Astrocyte (in vitro differentiated cells and primary cell): ENCODE results near the gene MYO15B. TPM values are rescaled to one million over a fixed set of nuclear protein-coding genes. Genes with fewer than 3 reads are reported as not detected.

Experiments used
- DNase-seq: peaks from one replicate; pipeline ENCODE4 v3.0.0-alpha.2; 2010; ENCODE audit warnings: low read depth
- FAIRE-seq: peaks from 2 replicates; lab custom pipeline; 2011; peaks lifted over from hg19 to GRCh38; lab: Jason Lieb, UNC
- H2AFZ ChIP-seq: 2 replicates; pipeline ENCODE4 v1.6.0; 2012; ENCODE audit warnings: low read depth, low read length, inconsistent platforms
- H3K27ac ChIP-seq: 2 replicates; pipeline ENCODE4 v1.5.1; 2011; ENCODE audit warnings: low read depth, low read length, inconsistent platforms
- H3K27me3 ChIP-seq: 2 replicates; pipeline ENCODE4 v1.6.0; 2011; ENCODE audit warnings: low read length, inconsistent platforms; ENCODE audit not compliant: insufficient read depth
- H3K36me3 ChIP-seq: 2 replicates; pipeline ENCODE4 v1.5.1; 2011; ENCODE audit warnings: low read length, inconsistent platforms; ENCODE audit not compliant: insufficient read depth
- H3K4me1 ChIP-seq: 2 replicates; pipeline ENCODE4 v1.5.1; 2011; ENCODE audit warnings: low read length, inconsistent platforms; ENCODE audit not compliant: insufficient read depth
- H3K4me2 ChIP-seq: 2 replicates; pipeline ENCODE4 v1.6.0; 2012; ENCODE audit warnings: low read length, inconsistent platforms
- H3K4me3 ChIP-seq: 2 replicates; pipeline ENCODE4 v1.5.1; 2011; ENCODE audit warnings: low read depth, mild to moderate bottlenecking, low read length, inconsistent platforms; ENCODE audit not compliant: insufficient read depth
- H3K79me2 ChIP-seq: 2 replicates; pipeline ENCODE4 v1.6.0; 2012; ENCODE audit warnings: mild to moderate bottlenecking, low read length, inconsistent platforms; ENCODE audit not compliant: insufficient read depth
- H3K9ac ChIP-seq: 2 replicates; pipeline ENCODE4 v1.6.0; 2012; ENCODE audit warnings: mild to moderate bottlenecking, low read length, inconsistent platforms
- H3K9me3 ChIP-seq: 2 replicates; pipeline ENCODE4 v1.5.1; 2012; ENCODE audit warnings: low read depth, mild to moderate bottlenecking, low read length, inconsistent platforms; ENCODE audit not compliant: insufficient read depth
- H4K20me1 ChIP-seq: 2 replicates; pipeline ENCODE4 v1.6.0; 2012; ENCODE audit warnings: low read length, inconsistent platforms; ENCODE audit not compliant: insufficient read depth
- H3K27ac Mint-ChIP-seq: one replicate; pipeline ENCODE4 v1.8.0; 2021; ENCODE audit warnings: mild to moderate bottlenecking, mixed read lengths; ENCODE audit not compliant: unreplicated experiment
- H3K27me3 Mint-ChIP-seq: one replicate; pipeline ENCODE4 v1.8.0; 2021; ENCODE audit warnings: low read depth, mixed read lengths; ENCODE audit not compliant: unreplicated experiment
- H3K36me3 Mint-ChIP-seq: one replicate; pipeline ENCODE4 v1.8.0; 2021; ENCODE audit warnings: low read depth, mixed read lengths; ENCODE audit not compliant: unreplicated experiment
- H3K4me1 Mint-ChIP-seq: one replicate; pipeline ENCODE4 v1.8.0; 2021; ENCODE audit warnings: low read depth, mixed read lengths; ENCODE audit not compliant: unreplicated experiment
- H3K4me3 Mint-ChIP-seq: one replicate; pipeline ENCODE4 v1.8.0; 2021; ENCODE audit warnings: mild to moderate bottlenecking, moderate library complexity, mixed read lengths; ENCODE audit not compliant: unreplicated experiment
- H3K9me3 Mint-ChIP-seq: one replicate; pipeline ENCODE4 v1.8.0; 2021; ENCODE audit warnings: mild to moderate bottlenecking, mixed read lengths; ENCODE audit not compliant: unreplicated experiment
- EZH2 ChIP-seq: IDR thresholded peaks from 2 replicates; pipeline ENCODE4 v1.6.1; 2012; ENCODE audit warnings: mild to moderate bottlenecking, low read length, inconsistent platforms; ENCODE audit not compliant: insufficient read depth
- total RNA-seq: library from RNA; stranded (reverse); gene quantifications from 2 replicates; pipeline ENCODE4 v1.2.1, GENCODE V29; 2021
- TF ChIP-seq, protein P1 (sequence below): IDR thresholded peaks from 2 replicates; pipeline ENCODE4 v1.5.1; 2011; ENCODE audit warnings: low read depth, mild to moderate bottlenecking, inconsistent platforms, low read length, moderate library complexity; ENCODE audit not compliant: insufficient read depth

MYO15B gene
- total RNA-seq, 1 donor from 2014 or later, result 3.5 TPM

DNA sequence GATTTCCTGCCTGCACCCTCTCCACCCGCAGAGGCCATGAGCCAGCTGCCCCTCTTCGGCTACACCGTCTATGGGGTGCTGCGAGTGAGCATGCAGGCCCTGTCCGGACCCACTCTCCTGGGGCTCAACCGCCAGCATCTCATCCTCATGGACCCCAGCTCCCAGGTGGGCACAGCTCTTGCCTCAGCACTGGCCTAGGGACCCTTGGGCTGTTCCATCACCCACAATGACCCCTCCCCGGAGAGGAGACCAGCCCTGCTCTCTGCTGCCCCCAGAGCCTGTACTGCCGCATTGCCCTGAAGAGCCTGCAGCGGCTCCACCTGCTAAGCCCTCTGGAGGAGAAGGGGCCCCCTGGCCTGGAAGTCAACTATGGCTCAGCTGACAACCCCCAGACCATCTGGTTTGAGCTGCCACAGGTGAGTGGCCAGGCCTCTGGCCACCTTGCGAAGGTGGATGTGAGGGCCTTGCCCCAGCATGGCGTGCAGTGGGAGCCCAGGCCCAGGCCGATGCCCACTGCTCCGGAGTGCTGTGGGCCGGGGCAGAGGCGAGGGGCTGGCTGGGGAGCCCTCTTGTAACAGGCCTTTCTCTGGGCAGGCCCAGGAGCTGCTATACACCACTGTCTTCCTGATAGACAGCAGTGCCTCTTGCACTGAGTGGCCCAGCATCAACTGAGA is 38.4 kb downstream of the MYO15B start:
- no peaks in the 10 kb centered on the region for H3K9me3 ChIP-seq
- Mint-ChIP-seq H3K9me3 (no peaks in the 10 kb centered on the region), H3K36me3 (peaks cover 3% of the 10 kb centered on the region), H3K4me3 (no peak overlapping the region), H3K27me3 (peaks cover 2% of the 10 kb centered on the region), H3K4me1 (peaks cover 11% of the 10 kb centered on the region), H3K27ac (no peak overlapping the region)
- TF ChIP-seq, protein P1, sequence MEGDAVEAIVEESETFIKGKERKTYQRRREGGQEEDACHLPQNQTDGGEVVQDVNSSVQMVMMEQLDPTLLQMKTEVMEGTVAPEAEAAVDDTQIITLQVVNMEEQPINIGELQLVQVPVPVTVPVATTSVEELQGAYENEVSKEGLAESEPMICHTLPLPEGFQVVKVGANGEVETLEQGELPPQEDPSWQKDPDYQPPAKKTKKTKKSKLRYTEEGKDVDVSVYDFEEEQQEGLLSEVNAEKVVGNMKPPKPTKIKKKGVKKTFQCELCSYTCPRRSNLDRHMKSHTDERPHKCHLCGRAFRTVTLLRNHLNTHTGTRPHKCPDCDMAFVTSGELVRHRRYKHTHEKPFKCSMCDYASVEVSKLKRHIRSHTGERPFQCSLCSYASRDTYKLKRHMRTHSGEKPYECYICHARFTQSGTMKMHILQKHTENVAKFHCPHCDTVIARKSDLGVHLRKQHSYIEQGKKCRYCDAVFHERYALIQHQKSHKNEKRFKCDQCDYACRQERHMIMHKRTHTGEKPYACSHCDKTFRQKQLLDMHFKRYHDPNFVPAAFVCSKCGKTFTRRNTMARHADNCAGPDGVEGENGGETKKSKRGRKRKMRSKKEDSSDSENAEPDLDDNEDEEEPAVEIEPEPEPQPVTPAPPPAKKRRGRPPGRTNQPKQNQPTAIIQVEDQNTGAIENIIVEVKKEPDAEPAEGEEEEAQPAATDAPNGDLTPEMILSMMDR, result peak; percentile 50
- TF ChIP-seq EZH2, result no peak
- H3K4me1 ChIP-seq, result no peaks in the 10 kb centered on the region
- FAIRE-seq, result no peak
- no peaks in the 10 kb centered on the region for H3K36me3 ChIP-seq
- no peak overlapping the region for H3K4me3 ChIP-seq
- no peak for DNase-seq
- H3K79me2 ChIP-seq, result no peaks in the 10 kb centered on the region
- no peak overlapping the region for H3K9ac ChIP-seq
- no peaks in the 10 kb centered on the region for H3K27me3 ChIP-seq
- H3K27ac ChIP-seq, result no peak overlapping the region
- no peak overlapping the region for H2AFZ ChIP-seq
- peaks cover 5% of the 10 kb centered on the region for H4K20me1 ChIP-seq
- H3K4me2 ChIP-seq, result no peak overlapping the region

DNA sequence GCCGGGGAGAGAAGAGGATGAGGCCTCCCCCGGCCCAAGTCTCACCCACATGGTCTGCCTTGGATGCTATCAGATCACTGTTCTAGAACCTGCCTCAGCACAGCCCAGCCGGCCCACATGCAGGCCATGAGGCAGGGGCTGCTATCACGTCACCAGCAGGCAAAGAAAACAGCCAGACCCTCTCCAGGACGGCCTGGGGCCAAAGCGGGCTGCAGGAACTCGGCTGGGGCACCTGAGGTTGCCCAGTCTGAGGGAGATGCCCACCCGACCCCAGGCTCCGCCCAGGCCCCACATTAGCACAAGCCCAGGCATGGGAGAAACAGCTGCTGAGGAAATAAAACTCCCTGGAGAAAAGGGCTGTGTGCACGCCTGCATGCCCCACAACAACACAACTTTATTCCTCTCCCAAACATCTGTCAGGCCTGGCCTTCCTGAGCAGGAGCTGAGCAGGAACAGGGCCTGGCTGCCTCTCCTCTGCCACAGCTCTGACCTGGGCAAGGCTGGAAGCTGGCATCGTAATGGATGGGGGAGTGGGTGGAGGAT is 39.0 kb downstream of the MYO15B start:
- no peak overlapping the region for H3K4me2 ChIP-seq
- DNase-seq (no peak), FAIRE-seq (no peak)
- TF ChIP-seq EZH2, result no peak
- TF ChIP-seq, protein P1, result no peak
- Mint-ChIP-seq H3K9me3 (no peaks in the 10 kb centered on the region), H3K27me3 (peaks cover under 1% of the 10 kb centered on the region), H3K36me3 (peaks cover 3% of the 10 kb centered on the region), H3K4me1 (peaks cover 11% of the 10 kb centered on the region), H3K27ac (no peak overlapping the region), H3K4me3 (no peak overlapping the region)
- no peaks in the 10 kb centered on the region for H3K36me3 ChIP-seq
- H3K4me1 ChIP-seq, result no peaks in the 10 kb centered on the region
- no peak overlapping the region for H2AFZ ChIP-seq
- H3K9me3 ChIP-seq, result no peaks in the 10 kb centered on the region
- H3K27me3 ChIP-seq, result no peaks in the 10 kb centered on the region
- no peak overlapping the region for H3K9ac ChIP-seq
- H3K79me2 ChIP-seq, result no peaks in the 10 kb centered on the region
- H3K4me3 ChIP-seq, result no peak overlapping the region
- H3K27ac ChIP-seq, result no peak overlapping the region
- H4K20me1 ChIP-seq, result peaks cover 5% of the 10 kb centered on the region

DNA sequence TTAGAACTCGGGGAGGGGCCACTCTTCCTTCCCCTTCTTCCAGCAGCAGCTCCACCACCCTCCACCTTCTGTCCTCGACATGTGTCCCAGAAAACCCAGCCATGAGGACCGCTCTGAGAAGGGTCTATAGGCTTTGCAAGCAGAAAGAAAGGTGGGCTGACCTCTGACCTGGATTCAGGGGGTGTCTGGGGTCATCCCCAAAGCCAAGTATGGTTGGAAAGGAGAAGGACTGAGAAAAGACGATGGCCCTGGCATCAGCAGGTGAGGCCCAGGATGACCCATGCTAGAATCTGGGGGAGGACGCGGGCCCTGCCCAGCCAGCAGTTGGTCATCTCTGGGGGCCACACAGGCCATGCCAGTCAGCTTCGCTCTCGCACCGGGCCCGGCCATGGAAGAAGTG is 39.5 kb downstream of the MYO15B start:
- H3K4me3 Mint-ChIP-seq, result no peak overlapping the region
- Histone ChIP-seq H3K4me3 (no peak overlapping the region), H3K4me2 (no peak overlapping the region), H2AFZ (no peak overlapping the region), H4K20me1 (peaks cover 5% of the 10 kb centered on the region), H3K27me3 (no peaks in the 10 kb centered on the region), H3K9me3 (no peaks in the 10 kb centered on the region), H3K27ac (no peak overlapping the region), H3K4me1 (no peaks in the 10 kb centered on the region), H3K79me2 (no peaks in the 10 kb centered on the region), H3K9ac (no peak overlapping the region), H3K36me3 (no peaks in the 10 kb centered on the region)
- DNase-seq, result no peak
- FAIRE-seq, result no peak
- no peaks in the 10 kb centered on the region for H3K9me3 Mint-ChIP-seq
- TF ChIP-seq, protein P1, result no peak
- no peak for TF ChIP-seq EZH2
- H3K27ac Mint-ChIP-seq, result no peak overlapping the region
- peaks cover 9% of the 10 kb centered on the region for H3K4me1 Mint-ChIP-seq
- H3K36me3 Mint-ChIP-seq, result peaks cover under 1% of the 10 kb centered on the region
- H3K27me3 Mint-ChIP-seq, result no peaks in the 10 kb centered on the region
